ENCODE data around the gene TMUB2.

The TMUB2 gene

GRCh38 chr17:44188576-44189403, 2.0 kb downstream of the TMUB2 start:
- no peaks in the 10 kb centered on the region for H3K27me3 Mint-ChIP-seq

DNA sequence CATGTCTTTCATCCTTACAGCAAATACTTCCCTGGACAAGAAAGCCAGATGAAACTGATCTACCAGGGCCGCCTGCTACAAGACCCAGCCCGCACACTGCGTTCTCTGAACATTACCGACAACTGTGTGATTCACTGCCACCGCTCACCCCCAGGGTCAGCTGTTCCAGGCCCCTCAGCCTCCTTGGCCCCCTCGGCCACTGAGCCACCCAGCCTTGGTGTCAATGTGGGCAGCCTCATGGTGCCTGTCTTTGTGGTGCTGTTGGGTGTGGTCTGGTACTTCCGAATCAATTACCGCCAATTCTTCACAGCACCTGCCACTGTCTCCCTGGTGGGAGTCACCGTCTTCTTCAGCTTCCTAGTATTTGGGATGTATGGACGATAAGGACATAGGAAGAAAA, 3.7 kb downstream of the TMUB2 start:
- H3K4me3 Mint-ChIP-seq: no peak overlapping the region
- peak overlapping the region; percentile 19 for H3K27ac Mint-ChIP-seq
- peaks cover 41% of the 10 kb centered on the region for H3K36me3 Mint-ChIP-seq
- H3K4me1 Mint-ChIP-seq: peaks cover 26% of the 10 kb centered on the region
- CTCF ChIA-PET: interaction anchor here (1.2 kb wide), 1 partner anchor 140 kb away, joined by 3 read pairs; no protein-coding TSS in a partner anchor
- no peaks in the 10 kb centered on the region for H3K9me3 Mint-ChIP-seq
- DNase-seq: no peak
- H3K27me3 Mint-ChIP-seq: no peaks in the 10 kb centered on the region

More at GRCh38 chr17:44188576-44189403, 2.0 kb downstream of the TMUB2 start:
- peak overlapping the region; percentile 97 for H3K27ac Mint-ChIP-seq
- H3K4me3 Mint-ChIP-seq: peak overlapping the region; percentile 100
- H3K36me3 Mint-ChIP-seq: peaks cover 33% of the 10 kb centered on the region
- no peak for DNase-seq
- peaks cover 40% of the 10 kb centered on the region for H3K4me1 Mint-ChIP-seq
- CTCF ChIA-PET: interaction anchor here (0.6 to 1.5 kb wide), 5 partner anchors 9 to 164 kb away, joined by 3 to 5 read pairs (median 3); no protein-coding TSS in a partner anchor
- H3K9me3 Mint-ChIP-seq: no peaks in the 10 kb centered on the region

- peak overlapping the region; percentile 26 for H3K27ac Mint-ChIP-seq
- no peak for DNase-seq
These were observed 4.6 kb downstream of the TMUB2 start for GRCh38 chr17:44191369-44191768.

GRCh38 chr17:44191941-44192496, 5.2 kb downstream of the TMUB2 start:
- H3K9me3 Mint-ChIP-seq: no peaks in the 10 kb centered on the region
- no peak overlapping the region for H3K4me3 Mint-ChIP-seq
- no peak for DNase-seq
- H3K27me3 Mint-ChIP-seq: no peaks in the 10 kb centered on the region
- peaks cover 28% of the 10 kb centered on the region for H3K4me1 Mint-ChIP-seq
- CTCF ChIA-PET: interaction anchor here (1.2 kb wide), 1 partner anchor 139 kb away, joined by 3 read pairs; no protein-coding TSS in a partner anchor
- H3K36me3 Mint-ChIP-seq: peaks cover 46% of the 10 kb centered on the region
- H3K27ac Mint-ChIP-seq: no peak overlapping the region

More at GRCh38 chr17:44191369-44191768, 4.6 kb downstream of the TMUB2 start:
- no peak overlapping the region for H3K4me3 Mint-ChIP-seq
- no peaks in the 10 kb centered on the region for H3K27me3 Mint-ChIP-seq
- H3K36me3 Mint-ChIP-seq: peaks cover 45% of the 10 kb centered on the region
- CTCF ChIA-PET: interaction anchor here (1.2 kb wide), 1 partner anchor 139 kb away, joined by 3 read pairs; no protein-coding TSS in a partner anchor
- H3K9me3 Mint-ChIP-seq: no peaks in the 10 kb centered on the region
- peaks cover 25% of the 10 kb centered on the region for H3K4me1 Mint-ChIP-seq

DNA sequence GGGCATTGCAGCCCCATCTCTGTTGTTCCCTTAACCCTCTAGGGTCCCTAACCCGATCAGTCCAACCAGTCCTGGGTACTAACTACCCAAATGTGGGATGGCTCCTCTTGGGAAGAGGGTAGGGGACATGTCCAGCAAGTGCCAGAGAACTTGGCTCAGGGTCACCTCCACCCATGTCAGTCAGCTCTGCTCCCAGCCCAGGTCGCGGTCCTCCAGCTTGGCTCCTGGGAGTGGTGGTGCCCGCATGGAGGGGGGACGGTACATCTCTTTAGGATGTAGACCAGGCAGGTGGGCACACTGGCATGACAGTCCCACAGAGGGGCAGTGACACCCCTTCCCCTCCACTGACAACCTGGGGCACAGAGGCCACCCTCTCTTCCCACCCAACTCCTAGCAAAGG, 6.0 kb downstream of the TMUB2 start:
- DNase-seq: no peak
- Mint-ChIP-seq H3K27ac (peak overlapping the region; percentile 76), H3K4me1 (peaks cover 31% of the 10 kb centered on the region), H3K4me3 (no peak overlapping the region), H3K36me3 (peaks cover 51% of the 10 kb centered on the region), H3K27me3 (no peaks in the 10 kb centered on the region), H3K9me3 (no peaks in the 10 kb centered on the region)
- CTCF ChIA-PET: interaction anchor here (1.1 kb wide), 1 partner anchor 17 kb away, joined by 4 read pairs; no protein-coding TSS in a partner anchor

DNA sequence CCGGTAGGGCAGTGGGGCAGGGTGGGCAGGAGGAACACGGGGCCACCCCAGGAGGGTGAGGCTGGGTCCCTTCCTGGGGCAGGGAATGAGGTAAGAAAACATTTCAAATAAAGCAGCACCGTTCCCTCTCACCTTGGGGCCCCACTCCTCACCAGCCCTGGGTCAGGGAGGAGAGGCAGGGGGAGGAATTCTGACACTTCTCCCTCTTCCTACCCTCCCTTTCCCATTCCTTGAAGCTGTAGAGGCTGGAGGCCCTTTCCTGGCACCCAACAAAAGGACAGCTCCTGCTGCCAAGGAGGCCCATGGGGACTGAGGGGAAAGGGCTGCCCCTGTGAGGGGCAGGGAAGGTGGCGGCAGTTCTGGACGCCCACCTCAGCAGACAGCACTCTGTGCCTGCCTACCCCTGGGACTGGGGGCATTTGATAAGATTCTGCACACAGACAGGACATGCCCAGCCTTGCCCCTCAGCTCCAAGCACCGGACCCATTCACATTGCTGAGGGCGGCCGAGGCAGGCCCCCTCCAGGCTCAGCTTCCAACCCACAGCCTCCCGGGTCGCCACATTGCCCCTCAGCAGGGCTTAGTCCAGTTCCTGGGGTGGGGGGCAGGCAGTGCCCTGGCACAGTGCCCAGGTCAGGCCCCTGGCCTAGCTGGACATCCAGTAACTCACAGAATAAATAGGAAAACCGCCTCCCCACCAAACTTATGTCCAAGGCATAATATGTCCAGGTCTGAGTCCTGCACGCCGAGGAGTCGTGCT, 6.7 kb downstream of the TMUB2 start:
- H3K27ac Mint-ChIP-seq: peak overlapping the region; percentile 28
- peaks cover 30% of the 10 kb centered on the region for H3K4me1 Mint-ChIP-seq
- H3K36me3 Mint-ChIP-seq: peaks cover 54% of the 10 kb centered on the region
- no peaks in the 10 kb centered on the region for H3K9me3 Mint-ChIP-seq
- CTCF ChIA-PET: interaction anchor here (1.1 kb wide), 1 partner anchor 16 kb away, joined by 4 read pairs; no protein-coding TSS in a partner anchor
- no peaks in the 10 kb centered on the region for H3K27me3 Mint-ChIP-seq
- DNase-seq: no peak
- no peak overlapping the region for H3K4me3 Mint-ChIP-seq

DNA sequence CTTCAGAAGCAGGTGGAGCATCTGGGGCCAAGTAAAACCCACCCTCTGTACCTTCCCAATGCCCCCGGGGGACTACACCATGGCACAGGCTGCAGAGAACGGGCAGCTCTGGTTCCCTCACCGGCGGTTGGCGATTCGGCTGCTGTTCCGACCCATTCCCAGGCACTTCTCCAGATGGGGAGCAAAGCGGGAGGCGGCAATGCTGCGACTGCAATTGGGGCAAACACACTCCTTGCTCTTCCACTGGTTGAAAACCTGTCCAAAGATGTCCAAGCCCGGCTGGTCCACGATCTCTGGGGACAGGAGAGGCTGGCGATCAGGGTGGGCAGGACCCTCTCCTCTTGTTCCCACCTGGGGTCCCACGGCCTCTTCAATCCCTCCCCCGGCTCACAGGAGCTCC, 10.3 kb downstream of the TMUB2 start:
- peak overlapping the region; percentile 93 for H3K4me3 Mint-ChIP-seq
- no peaks in the 10 kb centered on the region for H3K27me3 Mint-ChIP-seq
- H3K4me1 Mint-ChIP-seq: peaks cover 34% of the 10 kb centered on the region
- DNase-seq: no peak
- H3K9me3 Mint-ChIP-seq: no peaks in the 10 kb centered on the region
- CTCF ChIA-PET: interaction anchor here (1.3 to 2.5 kb wide), 2 partner anchors 9 to 13 kb away, joined by 4 to 7 read pairs; no protein-coding TSS in a partner anchor
- peaks cover 41% of the 10 kb centered on the region for H3K36me3 Mint-ChIP-seq
- peak overlapping the region; percentile 69 for H3K27ac Mint-ChIP-seq

- Mint-ChIP-seq H3K9me3 (no peaks in the 10 kb centered on the region), H3K36me3 (peaks cover 37% of the 10 kb centered on the region), H3K27ac (peak overlapping the region; percentile 99), H3K27me3 (no peaks in the 10 kb centered on the region), H3K4me1 (peaks cover 43% of the 10 kb centered on the region), H3K4me3 (peak overlapping the region; percentile 93)
- CTCF ChIA-PET: interaction anchor here (1.0 to 2.5 kb wide), 6 partner anchors 8 to 12 kb away, joined by 3 to 7 read pairs (median 4); partner anchors contain the start of gene TMUB2
- peak; percentile 83 for DNase-seq
These were observed 11.4 kb downstream of the TMUB2 start for GRCh38 chr17:44197980-44198720.

DNA sequence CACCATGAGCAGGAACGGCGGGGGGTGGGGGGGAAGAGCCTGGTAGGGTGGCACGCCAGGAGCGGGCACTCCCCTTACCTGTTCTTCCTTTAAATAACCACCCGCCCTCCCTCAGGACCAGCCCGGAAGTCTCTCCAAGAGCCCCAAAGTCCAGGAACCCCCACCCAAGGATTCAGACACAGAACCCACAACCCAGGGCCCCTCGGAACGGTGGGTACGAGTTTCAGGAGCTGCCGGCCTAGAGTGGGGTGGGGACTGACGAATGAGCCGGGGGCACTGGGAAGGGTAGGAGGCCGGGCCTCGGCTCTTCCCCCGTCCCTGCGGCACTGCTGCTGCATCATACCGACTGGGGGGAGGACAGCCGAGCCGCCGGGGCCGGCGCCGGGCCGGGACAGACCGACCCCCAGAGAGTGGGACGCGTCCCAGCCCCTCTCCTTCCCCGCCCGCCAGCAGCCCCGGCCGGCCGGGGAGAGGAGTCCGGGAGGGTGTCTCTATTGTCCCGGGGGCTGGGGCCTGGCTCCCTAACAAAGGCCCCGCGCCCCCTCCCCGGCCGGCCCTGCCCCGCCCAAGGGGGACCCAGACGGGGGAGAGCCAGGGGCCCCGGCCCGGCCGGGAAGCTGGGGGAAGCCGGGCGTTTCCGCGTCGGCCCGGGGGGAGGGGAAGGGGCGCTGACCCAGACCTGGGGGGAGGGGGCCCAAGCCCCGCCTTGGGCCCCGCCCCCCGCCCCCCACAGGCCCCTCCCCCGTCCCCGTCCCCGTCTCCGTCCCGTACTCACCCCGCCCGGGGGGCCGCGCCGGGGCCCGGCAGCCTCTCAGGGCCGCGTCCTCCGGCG, 12.2 kb downstream of the TMUB2 start:
- CTCF ChIA-PET: interaction anchor here (1.0 to 1.3 kb wide), 5 partner anchors 10 to 17 kb away, joined by 3 to 6 read pairs (median 4); partner anchors contain the start of gene TMUB2
- H3K4me3 Mint-ChIP-seq: peak overlapping the region; percentile 93
- no peaks in the 10 kb centered on the region for H3K9me3 Mint-ChIP-seq
- H3K36me3 Mint-ChIP-seq: peaks cover 33% of the 10 kb centered on the region
- peak overlapping the region; percentile 99 for H3K27ac Mint-ChIP-seq
- peak; percentile 76 for DNase-seq
- no peaks in the 10 kb centered on the region for H3K27me3 Mint-ChIP-seq
- H3K4me1 Mint-ChIP-seq: peaks cover 51% of the 10 kb centered on the region

DNA sequence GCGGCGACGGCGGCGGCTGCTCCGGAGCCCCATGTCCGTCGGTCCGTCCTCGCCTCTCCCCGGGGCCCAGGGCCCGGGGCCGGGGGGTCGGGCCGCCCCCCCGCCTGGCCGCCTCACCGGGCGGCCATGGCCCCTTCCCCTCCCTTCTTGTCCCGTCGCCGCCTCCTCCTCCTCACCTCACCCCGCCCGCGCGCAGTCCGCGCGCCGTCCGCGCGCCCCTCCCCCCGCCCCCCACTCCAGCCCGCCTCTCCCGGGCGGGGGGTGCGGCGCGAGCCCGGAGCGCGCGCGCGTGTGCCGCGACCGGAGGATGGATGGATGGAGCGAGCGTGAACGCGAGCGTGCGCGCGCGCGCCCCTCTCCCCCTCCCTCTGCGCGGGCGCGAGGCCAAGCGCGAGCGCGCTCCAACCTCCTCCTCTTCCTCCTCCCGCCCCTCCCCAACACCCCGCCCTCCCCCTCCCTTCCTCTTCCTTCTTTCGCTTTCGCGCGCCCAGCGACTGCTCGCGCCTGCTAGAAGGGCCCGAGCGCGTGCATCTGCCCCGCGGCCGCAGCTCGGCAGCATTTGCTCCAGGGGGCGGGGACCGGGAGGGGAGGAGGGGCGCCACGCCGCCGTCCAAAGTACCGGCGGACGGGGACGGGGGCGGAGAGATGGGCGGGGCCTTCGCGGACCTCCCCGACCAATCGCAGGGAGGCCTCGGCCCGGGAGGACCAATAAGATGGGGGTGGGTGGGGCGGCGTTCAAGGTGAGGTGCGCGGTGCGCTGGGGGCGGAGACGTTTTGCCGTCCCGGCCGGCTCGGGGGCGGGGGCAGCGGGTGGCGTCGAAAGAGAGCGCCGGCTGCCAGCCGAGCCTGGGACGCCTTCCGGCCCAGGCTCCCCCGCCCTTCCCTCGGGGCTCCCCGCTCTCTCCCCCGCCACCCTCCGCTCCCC, 13.0 kb downstream of the TMUB2 start, which contains the start of gene ATXN7L3:
ATXN7L3 (minus strand) TSS at position 332 of the 925 bp plus-strand sequence. CDS start 1,814 bp downstream, outside the sequence.
- peak within 1 kb of the TSS; percentile 99 for H3K27ac Mint-ChIP-seq
- CTCF ChIA-PET: interaction anchor here (1.3 to 1.9 kb wide), 2 partner anchors 10 to 16 kb away, joined by 4 to 20 read pairs; no protein-coding TSS in a partner anchor
- H3K4me3 Mint-ChIP-seq: peak within 1 kb of the TSS; percentile 93
- H3K36me3 Mint-ChIP-seq: peaks cover 26% of the 10 kb centered on the region
- peak; percentile 100 for DNase-seq
- no peaks in the 10 kb centered on the region for H3K9me3 Mint-ChIP-seq
- no peaks in the 10 kb centered on the region for H3K27me3 Mint-ChIP-seq
- peaks cover 57% of the 10 kb centered on the region for H3K4me1 Mint-ChIP-seq

DNA sequence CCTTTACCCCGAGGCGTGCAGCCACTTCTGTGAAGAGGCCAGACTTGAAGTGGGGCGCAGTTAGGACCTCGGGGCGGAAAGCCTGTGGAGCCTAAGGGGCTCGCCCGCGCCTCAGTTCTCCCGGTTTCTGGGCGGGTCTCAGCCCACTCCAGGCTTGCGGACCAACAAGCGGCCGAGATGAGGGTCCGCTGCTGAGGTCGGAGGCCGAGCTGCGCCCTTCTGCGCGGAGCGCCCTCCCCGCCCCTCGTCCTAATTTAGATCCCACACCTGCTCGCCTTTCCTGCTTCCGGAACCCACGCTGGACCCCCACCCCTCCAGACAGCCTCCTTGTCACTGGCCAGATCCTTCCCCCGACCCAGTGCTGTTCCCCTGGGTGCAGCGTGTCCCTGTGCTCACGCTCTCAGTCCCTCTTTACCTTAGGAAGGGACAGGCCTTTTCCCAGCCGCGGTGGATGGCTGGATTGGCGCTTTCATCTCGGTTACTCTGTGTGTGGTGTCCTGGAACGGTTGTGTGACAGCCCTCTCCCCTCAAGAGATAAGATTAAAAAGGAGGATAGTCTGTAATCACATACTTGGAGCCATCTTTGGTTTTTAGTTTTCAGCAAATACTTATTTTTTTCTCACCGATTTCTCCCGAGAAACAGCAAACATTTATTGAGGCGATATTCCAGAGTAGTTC, 13.8 kb downstream of the TMUB2 start:
- peaks cover 56% of the 10 kb centered on the region for H3K4me1 Mint-ChIP-seq
- no peaks in the 10 kb centered on the region for H3K9me3 Mint-ChIP-seq
- H3K4me3 Mint-ChIP-seq: peak overlapping the region; percentile 86
- no peaks in the 10 kb centered on the region for H3K27me3 Mint-ChIP-seq
- DNase-seq: no peak
- H3K36me3 Mint-ChIP-seq: peaks cover 21% of the 10 kb centered on the region
- CTCF ChIA-PET: interaction anchor here (1.6 to 1.9 kb wide), 2 partner anchors 10 to 16 kb away, joined by 6 to 20 read pairs; no protein-coding TSS in a partner anchor
- H3K27ac Mint-ChIP-seq: peak overlapping the region; percentile 92

All from activated naive CD4-positive, alpha-beta T cell treated with anti-CD3 and anti-CD28 coated beads, Interleukin-2, amount 10 ng/mL, durations not matched to agents 7 days and 5 days (primary cell).